Measurements from ENCODE around the gene PIK3R5.

The PIK3R5 gene

DNA sequence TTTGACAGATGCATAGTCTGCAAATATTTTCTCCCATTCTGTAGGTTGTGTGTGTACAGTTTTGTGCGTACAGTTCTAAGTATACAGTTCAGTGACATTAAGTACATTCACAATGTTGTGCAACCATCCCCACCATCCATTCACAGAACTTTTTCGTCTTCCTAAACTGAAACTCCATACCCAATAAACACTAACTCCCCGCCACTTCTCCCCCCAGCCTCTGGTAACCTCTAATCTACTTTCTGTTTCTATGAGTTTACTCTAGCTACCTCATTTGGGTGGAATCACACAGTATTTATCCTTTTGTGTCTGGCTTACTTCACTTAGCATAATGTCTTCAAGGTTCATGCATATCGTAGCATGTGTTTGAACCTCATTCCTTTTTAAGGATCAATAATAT, 14.3 kb downstream of the PIK3R5 start:
- DNase-seq: no peak

- DNase-seq: no peak
Observed at GRCh38 chr17:8949061-8949661, 16.3 kb downstream of the PIK3R5 start.

DNA sequence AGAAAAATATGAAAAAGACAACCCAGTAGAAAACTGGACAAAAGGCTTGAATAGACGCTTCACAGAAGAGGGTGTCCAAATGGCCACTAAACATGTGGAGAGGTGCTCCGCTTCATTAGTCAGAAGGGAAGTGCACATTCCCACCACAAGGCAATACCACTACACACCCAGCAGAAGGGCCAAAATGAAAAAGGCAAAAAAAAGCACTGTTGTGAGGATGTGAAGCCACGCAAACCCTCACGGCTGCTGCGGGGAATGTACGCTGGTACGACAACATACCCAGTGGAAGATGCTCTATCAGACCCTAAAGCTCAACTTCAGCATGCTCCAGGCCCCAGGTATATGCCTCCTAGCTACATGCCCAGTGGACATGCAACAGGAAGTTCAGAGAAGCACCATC, 17.0 kb downstream of the PIK3R5 start:
- DNase-seq: no peak

DNA sequence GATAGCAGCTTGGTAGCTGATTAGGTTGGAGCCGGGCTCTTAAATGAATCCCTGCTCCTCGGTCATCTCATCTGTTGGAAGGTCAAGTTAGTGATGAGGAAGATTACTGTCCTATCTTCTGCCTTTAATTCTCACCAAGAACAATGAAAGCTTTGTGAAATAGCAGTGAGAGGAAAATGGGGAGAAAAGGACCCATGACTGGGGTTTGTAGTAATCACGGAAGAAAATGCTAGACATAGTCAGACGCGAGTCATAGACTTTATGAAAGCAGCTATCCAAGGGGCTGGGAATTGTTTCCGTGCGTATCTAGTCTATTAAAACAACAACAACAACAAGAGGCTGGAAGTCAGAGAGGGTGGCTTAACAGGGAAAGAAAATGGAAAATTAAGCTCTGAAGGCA, 18.3 kb downstream of the PIK3R5 start:
- no peak for DNase-seq

GRCh38 chr17:8946476-8946875, 19.0 kb downstream of the PIK3R5 start:
- DNase-seq: no peak

DNA sequence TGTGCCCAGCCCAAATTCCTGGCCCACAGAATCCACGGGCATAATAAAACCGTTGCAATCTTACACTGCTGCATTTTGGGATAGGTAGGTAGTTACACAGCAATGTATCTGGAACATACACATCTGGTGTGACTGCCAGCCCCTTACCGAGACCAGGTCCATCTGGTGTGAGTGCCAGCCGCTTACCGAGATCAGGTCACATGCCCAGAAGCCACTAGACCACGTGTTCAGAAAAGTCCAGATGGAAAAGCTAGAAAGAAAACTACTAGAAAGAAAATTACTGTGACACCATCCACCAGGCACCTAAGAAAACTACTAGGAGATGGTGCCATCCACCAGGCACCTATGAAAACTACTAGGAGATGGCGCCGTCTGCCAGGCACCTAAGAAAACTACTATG, 19.4 kb downstream of the PIK3R5 start:
- no peak for DNase-seq

GRCh38 chr17:8944748-8945147, 20.8 kb downstream of the PIK3R5 start:
- DNase-seq: no peak

DNA sequence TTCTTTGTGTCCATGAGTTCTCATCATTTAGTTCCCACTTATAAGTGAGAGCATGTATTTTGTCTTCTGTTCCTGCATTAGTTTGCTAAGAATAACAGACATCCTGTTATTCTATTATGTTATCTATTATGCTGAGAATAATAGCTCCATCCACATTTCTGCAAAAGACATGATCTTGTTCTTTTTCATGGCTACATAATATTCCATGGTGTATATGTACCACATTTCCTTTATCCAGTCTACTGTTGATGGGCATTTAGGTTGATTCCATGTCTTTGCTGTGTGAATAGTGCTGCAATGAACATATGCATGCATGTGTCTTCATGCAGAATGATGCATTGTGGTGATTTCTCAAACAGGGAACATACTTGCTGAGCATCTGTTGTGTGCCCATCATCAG, 21.4 kb downstream of the PIK3R5 start:
- DNase-seq: no peak

GRCh38 chr17:8941980-8942622, 23.4 kb downstream of the PIK3R5 start:
- DNase-seq: peak in 1 of 2 donors; percentile 49

DNA sequence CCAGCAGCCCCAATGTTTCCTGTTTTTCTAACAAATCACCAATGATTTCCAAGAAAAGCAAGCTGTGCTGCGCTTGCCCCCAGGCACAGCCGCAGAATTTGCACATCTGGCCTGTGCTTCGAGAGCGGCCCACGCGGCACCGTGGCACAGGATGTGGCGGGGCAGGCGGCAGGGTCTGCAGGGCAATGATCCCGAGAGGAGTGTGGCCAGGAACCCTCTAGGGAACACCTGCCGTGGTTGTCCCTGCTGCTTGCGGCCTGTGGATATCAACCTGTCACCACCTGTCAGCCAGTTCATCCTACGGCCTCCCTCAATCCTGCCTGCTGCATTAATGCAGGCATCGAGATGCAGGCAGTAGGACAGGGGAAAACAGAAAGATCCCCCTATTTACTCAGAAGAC, 24.0 kb downstream of the PIK3R5 start:
- DNase-seq: peak; percentile 59 to 66

- peak; percentile 44 for DNase-seq
Observed at GRCh38 chr17:8940866-8941471, 24.5 kb downstream of the PIK3R5 start.

- peak in 1 of 2 donors; percentile 31 for DNase-seq
Observed at GRCh38 chr17:8939496-8940334, 25.8 kb downstream of the PIK3R5 start.

DNA sequence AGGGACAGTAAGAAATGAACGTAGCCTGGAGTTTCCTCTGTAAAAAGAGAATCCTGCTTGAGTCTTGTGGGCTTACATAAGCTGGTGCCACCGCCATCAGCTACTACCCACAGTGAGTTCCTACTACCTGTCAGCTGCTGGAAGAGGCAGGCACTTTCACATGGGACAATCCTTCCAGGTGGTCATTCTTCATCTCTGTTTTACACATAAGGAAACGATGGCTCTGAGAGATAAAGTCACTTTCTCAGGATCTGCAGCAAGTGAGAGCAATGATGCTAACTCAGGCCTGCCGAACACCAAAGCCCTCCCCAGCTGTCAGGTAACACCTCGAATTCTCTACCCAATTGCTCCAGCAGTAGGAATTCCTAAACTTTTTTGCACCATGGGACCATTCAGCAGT, 26.6 kb downstream of the PIK3R5 start:
- DNase-seq: no peak

GRCh38 chr17:8935191-8935590, 30.3 kb downstream of the PIK3R5 start:
- DNase-seq: peak; percentile 65 to 68

GRCh38 chr17:8934346-8934745, 31.2 kb downstream of the PIK3R5 start:
- no peak for DNase-seq

DNA sequence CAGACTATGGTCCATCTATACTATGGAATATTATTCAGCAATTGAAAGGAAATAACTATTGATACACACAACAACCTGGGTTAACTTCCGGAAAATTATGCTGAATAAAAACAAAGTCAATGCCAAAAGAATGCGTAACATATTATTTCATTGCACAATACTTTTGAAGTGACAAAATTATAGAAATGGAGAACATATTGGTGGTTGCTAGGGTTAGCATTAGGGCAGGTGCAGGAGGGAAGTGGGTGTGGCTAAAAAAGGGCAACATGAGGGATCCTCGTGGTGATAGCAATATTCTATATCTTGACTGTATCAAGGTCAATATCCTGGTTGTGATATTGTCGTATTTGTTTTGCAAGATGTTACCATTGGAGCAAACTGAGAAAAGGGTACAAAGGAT, 34.9 kb downstream of the PIK3R5 start:
- DNase-seq: no peak

DNA sequence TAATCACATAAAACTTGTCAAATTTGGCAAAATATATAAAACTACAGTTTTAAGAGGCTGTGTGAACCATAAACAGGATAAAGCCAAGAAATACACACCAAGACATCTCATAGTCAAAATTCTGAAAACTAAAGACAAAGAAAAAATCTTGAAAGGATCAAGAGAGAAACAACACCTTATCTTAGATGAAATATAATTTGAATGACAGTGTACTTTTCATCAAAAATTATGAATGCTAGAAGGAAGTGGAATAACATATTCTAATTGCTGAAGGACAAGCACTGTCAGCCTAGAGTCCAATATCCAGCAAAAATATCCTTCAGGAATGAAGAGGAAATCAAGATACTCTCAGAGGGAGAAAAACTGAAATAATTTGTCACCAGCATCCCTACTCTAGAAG, 37.2 kb downstream of the PIK3R5 start:
- no peak for DNase-seq

- DNase-seq: no peak
Observed at GRCh38 chr17:8927395-8927794, 38.1 kb downstream of the PIK3R5 start.

- no peak for DNase-seq
Observed at GRCh38 chr17:8925808-8926207, 39.7 kb downstream of the PIK3R5 start.

DNA sequence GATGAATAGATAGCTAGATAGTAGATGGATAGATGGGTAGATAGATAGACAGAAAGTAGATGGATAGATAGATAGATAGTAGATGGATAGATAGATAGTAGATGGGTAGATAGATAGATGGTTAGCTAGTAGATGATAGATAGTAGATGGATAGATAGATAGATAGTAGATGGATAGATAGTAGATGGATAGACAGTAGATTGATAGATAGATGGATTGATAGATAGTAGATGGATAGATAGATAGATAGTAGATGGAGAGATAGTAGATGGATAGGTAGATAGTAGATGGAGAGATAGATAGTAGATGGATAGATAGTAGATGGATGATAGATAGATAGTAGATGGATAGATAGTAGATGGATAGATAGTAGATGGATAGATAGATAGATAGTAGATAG, 40.4 kb downstream of the PIK3R5 start:
- no peak for DNase-seq

GRCh38 chr17:8924595-8924994, 40.9 kb downstream of the PIK3R5 start:
- no peak for DNase-seq

DNA sequence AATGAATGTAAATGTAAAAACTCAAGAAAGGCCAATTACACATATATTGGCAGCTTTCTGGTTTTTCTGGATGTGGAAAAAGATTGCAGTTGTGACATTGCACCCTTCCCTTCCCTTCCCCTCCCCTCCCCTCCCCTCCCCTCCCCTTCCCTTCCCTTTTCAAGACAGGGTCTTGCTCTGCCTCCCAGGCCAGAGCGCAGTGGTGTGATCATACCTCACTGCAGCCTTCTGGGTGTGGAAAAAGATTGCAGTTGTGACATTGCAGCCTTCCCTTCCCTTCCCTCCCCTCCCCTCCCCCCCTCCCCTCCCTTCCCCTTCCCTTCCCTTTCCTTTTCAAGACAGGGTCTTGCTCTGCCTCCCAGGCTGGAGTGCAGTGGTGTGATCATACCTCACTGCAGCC, 41.7 kb downstream of the PIK3R5 start:
- no peak for DNase-seq

DNA sequence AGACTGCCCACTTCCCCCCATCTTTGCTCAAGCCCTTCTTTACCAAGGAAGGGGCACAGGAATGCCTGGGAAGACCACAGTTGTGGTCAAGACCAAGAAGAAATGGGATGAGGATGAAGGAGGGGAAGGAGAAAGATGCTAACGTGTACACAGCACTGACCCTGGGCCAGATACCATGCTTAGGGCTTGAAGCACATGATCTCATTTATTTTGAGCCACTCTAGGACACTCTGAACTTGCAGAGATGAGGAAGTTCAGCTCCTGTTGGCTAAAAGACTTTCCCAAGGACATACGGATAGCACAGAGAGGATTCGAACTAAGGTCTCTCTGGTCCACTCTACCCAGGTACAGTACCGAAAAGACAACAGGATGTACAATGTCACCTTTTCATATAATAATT, 42.6 kb downstream of the PIK3R5 start:
- no peak for DNase-seq

DNA sequence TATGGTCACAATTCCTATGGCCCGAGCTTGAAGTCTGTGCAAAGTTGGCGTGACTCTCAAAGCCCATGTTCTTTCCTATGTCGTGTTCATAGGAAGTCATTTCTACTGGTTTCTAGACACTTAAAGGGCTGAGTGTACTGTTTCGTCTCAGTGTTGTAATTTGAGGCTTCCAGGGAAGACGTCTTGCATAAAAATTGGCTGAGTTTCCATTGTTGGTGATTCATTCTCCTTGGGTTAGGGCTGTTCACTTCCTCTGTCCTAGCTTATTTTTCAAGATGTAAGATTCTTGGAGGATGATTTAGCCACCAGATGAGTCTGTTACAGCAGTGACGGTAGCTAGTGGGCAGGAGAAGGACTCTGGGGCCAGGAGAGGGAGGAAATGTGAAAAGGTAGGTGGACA, 43.1 kb downstream of the PIK3R5 start:
- DNase-seq: no peak
